Omental fat pad (tissue), 4 donors: ENCODE data around the gene ZSCAN25. TPM values are rescaled to one million over a fixed set of nuclear protein-coding genes. Genes with fewer than 3 reads are reported as not detected.

Source experiments
- ATAC-seq: fragments of 150-250 bp; one replicate; pipeline ENCODE4 v1.9.1; 2016; ENCODE audit warnings: mild to moderate bottlenecking, moderate library complexity; ENCODE audit not compliant: low FRiP score
- DNase-seq: peaks from one replicate; pipeline ENCODE4 v3.0.0-alpha.2; 2019; ENCODE audit warnings: low spot score
- CTCF ChIP-seq, 3 donors: fragments of 450-650 bp; IDR thresholded peaks; one replicate each; pipeline ENCODE4 v1.5.1; 2016 to 2017; ENCODE audit warnings: antibody characterized with exemption in 3 of 3, mild to moderate bottlenecking in 3 of 3, moderate library complexity in 2 of 3
- total RNA-seq, 4 donors: library from RNA; depleted of rRNA; stranded (reverse); fragments of >200 nt; gene quantifications; one replicate each; pipeline ENCODE4 v1.1.0, GENCODE V29; 2016

ZSCAN25 gene
- total RNA-seq, 4 donors from 2014 or later, result 9.1 to 21.0 (median 15.0) TPM

DNA sequence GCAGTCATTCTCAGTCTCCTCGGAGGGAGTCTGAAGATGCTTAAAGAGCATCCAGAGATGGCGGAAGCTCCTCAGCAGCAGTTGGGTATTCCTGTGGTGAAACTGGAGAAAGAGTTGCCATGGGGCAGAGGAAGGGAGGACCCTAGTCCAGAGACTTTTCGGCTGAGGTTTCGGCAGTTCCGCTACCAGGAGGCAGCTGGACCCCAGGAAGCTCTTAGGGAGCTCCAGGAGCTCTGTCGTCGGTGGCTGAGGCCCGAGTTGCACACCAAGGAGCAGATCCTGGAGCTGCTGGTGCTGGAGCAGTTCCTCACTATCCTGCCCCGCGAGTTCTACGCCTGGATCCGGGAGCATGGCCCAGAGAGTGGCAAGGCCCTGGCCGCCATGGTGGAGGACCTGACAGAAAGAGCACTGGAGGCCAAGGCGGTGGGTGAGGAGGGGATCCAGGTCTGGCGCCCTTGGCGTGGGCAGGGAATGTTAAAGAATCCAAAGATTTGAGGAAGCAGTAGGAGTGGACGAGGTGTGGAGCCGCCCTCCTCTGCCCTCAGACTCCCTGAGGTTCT is 2.9 kb downstream of the ZSCAN25 start:
- no peak for TF ChIP-seq CTCF (IDR thresholded peaks at IDR 0.05)
- DNase-seq (no peak), ATAC-seq (no peak)

- TF ChIP-seq CTCF (IDR thresholded peaks at IDR 0.05), result no peak
- ATAC-seq, result no peak
- DNase-seq, result no peak
These were observed 4.5 kb downstream of the ZSCAN25 start for GRCh38 chr7:99621271-99621670.

DNA sequence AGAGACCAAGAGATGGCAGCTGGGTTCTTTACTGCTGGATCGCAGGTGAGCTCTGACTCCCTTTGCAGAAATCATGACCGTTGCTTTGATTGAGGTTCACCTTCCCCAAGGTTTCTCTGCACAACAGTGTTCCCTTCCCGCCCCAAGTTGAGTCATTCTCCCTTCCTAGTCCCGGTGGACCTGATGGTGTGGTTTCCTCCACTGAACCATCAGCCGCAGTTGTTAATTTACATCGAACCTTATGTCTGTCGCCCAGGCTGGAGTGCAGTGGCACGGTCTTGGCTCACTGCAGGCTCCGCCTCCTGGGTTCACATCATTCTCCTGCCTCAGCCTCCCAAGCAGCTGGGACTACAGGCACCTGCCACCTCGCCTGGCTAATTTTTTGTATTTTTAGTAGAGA is 5.8 kb downstream of the ZSCAN25 start:
- no peak for TF ChIP-seq CTCF (IDR thresholded peaks at IDR 0.05)
- no peak for ATAC-seq
- no peak for DNase-seq

DNA sequence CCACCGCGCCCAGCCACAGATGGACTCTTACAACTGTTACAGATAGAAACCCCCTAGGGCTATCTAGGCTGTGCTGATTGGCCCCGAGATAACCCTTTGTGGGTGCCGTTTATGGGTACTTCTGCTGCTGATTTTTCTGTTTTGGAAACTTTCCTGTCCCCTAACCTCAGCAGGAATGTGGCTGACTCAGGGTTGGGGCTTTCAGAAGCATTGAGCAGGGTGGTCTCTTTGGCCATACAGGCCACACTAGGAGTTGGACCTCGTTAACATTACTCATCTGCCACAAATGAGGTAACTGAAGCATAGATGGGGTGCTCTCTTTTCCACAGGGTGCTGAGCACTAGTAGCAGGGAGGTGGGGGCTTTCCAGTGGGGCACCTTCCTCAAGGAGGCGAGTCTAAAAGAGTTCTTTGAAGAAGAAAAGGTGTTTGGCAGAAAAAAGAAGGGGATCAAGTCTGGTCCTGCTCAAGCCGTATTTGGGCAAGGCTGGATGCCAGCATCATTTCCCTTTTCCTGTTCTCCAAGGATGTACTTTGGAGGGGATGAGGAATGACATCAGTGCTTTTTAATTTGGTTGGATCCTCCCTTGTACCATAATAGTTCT is 6.4 kb downstream of the ZSCAN25 start:
- no peak for TF ChIP-seq CTCF (IDR thresholded peaks at IDR 0.05)
- ATAC-seq (no peak), DNase-seq (no peak)

- ATAC-seq (no peak), DNase-seq (no peak)
- TF ChIP-seq CTCF (IDR thresholded peaks at IDR 0.05), result no peak
These were observed 7.1 kb downstream of the ZSCAN25 start for GRCh38 chr7:99623702-99624447.

DNA sequence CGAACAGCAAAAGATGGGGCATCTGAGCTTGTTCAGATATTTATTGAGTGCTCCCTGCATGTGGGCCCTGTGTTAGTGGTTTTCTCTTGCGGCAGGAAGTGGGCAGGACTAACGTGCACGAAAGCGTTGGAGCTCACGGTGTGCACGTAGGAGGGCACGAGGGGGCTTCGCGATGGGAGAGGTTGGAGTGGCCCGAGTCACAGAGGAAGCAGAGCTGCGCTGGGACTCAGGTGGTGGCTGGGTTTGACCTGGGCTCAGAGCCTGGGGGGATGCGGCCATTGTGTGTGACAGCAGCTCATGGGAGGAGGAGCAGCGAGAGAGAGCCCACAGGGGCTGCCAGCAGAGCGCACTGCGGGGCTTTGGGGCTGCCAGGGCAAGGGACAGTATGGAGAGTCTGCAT is 7.7 kb downstream of the ZSCAN25 start:
- ATAC-seq, result no peak
- no peak for TF ChIP-seq CTCF (IDR thresholded peaks at IDR 0.05)
- DNase-seq, result no peak

GRCh38 chr7:99625321-99625720 is 8.6 kb downstream of the ZSCAN25 start:
- ATAC-seq, result no peak
- no peak for DNase-seq
- no peak for TF ChIP-seq CTCF (IDR thresholded peaks at IDR 0.05)
